ENCODE results near the gene CAPN15. TPM values are rescaled to one million over a fixed set of nuclear protein-coding genes. Genes with fewer than 3 reads are reported as not detected.
A peak's percentile ranks its signal among the peaks of the same experiment; 100 is the strongest.

CAPN15 gene
- total and polyA plus RNA-seq, 9 of the 15 experiments (the other 6 are each of a cell fraction or from before 2014, with no cell fraction given) = 0.62 to 111 (median 14.2) TPM

DNA sequence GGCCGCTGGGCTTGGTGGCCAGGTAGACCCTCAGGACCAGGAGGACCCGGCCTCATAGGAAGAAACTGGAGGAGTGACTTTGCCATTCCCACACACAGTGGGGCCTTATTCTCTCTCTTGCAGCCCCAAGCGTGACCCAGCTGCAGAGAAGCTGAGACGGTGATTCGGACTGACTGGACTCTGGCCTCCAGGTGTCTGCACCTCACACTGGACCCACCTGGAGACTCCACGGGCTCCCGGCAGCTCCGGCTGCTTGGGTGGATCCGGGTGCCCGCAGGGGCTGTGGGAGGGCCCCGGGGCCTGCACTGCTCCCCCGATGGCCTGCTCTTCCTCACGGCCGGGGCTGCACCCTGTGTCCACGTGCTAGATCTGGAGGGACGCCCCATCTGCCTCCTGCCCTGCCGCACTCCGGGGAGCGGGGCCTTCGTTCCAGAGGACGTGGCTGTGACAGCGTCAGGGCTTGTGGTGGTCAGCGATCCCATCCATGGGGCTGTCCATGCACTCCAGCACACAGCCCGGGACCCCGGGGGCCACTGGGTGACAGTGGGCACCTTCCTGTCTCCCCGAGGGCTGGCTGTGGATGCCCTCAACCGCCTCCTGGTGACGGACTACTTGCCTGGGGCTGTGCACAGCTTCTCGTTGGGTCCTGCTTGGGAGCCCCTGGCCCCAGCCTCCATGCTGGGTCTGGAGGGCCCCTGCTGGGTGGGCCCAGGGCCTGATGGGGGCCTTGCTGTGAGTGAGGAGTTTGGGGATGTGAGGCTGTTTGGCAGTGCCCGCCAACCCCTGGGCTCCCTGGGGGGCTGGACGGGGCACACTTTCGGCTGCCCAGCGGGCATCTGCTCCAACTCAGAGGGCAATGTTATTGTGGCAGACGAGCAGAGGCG is 40.1 kb downstream of the CAPN15 start (continued):
- TF ChIP-seq ZNF592 (IDR thresholded peaks at IDR 0.05) (peak; percentile 71), ZNF766 (CRISPR knock-in tag; conservative IDR thresholded peaks at IDR 0.05) (peak; percentile 9; the same call in 1 of the 2 replicates), XRCC3 (IDR thresholded peaks at IDR 0.05) (no peak), ARHGAP35 (IDR thresholded peaks at IDR 0.05; ENCODE audit: partially characterized antibody) (no peak), ZNF212 (CRISPR knock-in tag; IDR thresholded peaks at IDR 0.05) (no peak), HDGF (IDR thresholded peaks at IDR 0.05) (no peak), IRF2 (CRISPR knock-in tag; IDR thresholded peaks at IDR 0.05) (no peak), E2F6 (IDR thresholded peaks at IDR 0.05; ENCODE audit: borderline replicate concordance in 1 of 2, extremely low read depth in 1 of 2, insufficient read depth in 1 of 2, insufficient read length in 1 of 2, low read depth in 1 of 2, low read length in 1 of 2, poor library complexity in 1 of 2, severe bottlenecking in 1 of 2) (peak in 1 of 2 experiments; percentile 46), AFF1 (IDR thresholded peaks at IDR 0.05; ENCODE audit: low read depth in 1 of 2, partially characterized antibody in 2 of 2) (no peak), ZBTB7A (IDR thresholded peaks at IDR 0.05; ENCODE audit: borderline replicate concordance, control insufficient read depth, low read depth, low read length) (no peak; the same call in 1 of the 2 replicates)
- TF ChIP-seq, protein P1, sequence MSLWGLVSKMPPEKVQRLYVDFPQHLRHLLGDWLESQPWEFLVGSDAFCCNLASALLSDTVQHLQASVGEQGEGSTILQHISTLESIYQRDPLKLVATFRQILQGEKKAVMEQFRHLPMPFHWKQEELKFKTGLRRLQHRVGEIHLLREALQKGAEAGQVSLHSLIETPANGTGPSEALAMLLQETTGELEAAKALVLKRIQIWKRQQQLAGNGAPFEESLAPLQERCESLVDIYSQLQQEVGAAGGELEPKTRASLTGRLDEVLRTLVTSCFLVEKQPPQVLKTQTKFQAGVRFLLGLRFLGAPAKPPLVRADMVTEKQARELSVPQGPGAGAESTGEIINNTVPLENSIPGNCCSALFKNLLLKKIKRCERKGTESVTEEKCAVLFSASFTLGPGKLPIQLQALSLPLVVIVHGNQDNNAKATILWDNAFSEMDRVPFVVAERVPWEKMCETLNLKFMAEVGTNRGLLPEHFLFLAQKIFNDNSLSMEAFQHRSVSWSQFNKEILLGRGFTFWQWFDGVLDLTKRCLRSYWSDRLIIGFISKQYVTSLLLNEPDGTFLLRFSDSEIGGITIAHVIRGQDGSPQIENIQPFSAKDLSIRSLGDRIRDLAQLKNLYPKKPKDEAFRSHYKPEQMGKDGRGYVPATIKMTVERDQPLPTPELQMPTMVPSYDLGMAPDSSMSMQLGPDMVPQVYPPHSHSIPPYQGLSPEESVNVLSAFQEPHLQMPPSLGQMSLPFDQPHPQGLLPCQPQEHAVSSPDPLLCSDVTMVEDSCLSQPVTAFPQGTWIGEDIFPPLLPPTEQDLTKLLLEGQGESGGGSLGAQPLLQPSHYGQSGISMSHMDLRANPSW (CRISPR knock-in tag; IDR thresholded peaks at IDR 0.05) = no peak
- TF ChIP-seq, protein P2, sequence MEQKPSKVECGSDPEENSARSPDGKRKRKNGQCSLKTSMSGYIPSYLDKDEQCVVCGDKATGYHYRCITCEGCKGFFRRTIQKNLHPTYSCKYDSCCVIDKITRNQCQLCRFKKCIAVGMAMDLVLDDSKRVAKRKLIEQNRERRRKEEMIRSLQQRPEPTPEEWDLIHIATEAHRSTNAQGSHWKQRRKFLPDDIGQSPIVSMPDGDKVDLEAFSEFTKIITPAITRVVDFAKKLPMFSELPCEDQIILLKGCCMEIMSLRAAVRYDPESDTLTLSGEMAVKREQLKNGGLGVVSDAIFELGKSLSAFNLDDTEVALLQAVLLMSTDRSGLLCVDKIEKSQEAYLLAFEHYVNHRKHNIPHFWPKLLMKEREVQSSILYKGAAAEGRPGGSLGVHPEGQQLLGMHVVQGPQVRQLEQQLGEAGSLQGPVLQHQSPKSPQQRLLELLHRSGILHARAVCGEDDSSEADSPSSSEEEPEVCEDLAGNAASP (IDR thresholded peaks at IDR 0.05) = no peak

All from K562 (cell line).